MM.1S (cell line): ENCODE results near the gene FAT2.

Source experiments
- DNase-seq: peaks from one replicate; pipeline ENCODE4 v3.0.0-alpha.2; 2015
- H2AFZ ChIP-seq: fragments of 300-600 bp; sonication (generic); 2 replicates; pipeline ENCODE4 v1.6.0; 2016; ENCODE audit warnings: antibody characterized with exemption, low read length
- H3F3A ChIP-seq: fragments of 300-600 bp; sonication (generic); 2 replicates; pipeline ENCODE4 v1.6.1; 2016; ENCODE audit warnings: mild to moderate bottlenecking, antibody characterized with exemption, low read length, moderate library complexity, mixed read lengths; ENCODE audit not compliant: insufficient read depth
- H3K27ac ChIP-seq: fragments of 300-600 bp; sonication (generic); 2 replicates; pipeline ENCODE4 v1.5.1; 2016; ENCODE audit warnings: mild to moderate bottlenecking, low read length
- H3K27me3 ChIP-seq: fragments of 300-600 bp; sonication (generic); replicated peaks from 2 replicates; pipeline ENCODE4 v1.6.0; 2016; ENCODE audit warnings: low read length; ENCODE audit not compliant: insufficient read depth
- H3K36me3 ChIP-seq: fragments of 300-600 bp; sonication (generic); replicated peaks from 2 replicates; pipeline ENCODE4 v1.6.1; 2016; ENCODE audit warnings: mild to moderate bottlenecking, low read length, mixed read lengths; ENCODE audit not compliant: insufficient read depth
- H3K4me1 ChIP-seq: fragments of 300-600 bp; sonication (generic); 2 replicates; pipeline ENCODE4 v1.6.1; 2016; ENCODE audit warnings: low read length, mixed read lengths
- H3K4me2 ChIP-seq: fragments of 300-600 bp; sonication (generic); 2 replicates; pipeline ENCODE4 v1.6.0; 2016; ENCODE audit warnings: low read depth, low read length
- H3K4me3 ChIP-seq: fragments of 300-600 bp; sonication (generic); 2 replicates; pipeline ENCODE4 v1.5.1; 2016; ENCODE audit warnings: low read length, mixed read lengths
- H3K79me2 ChIP-seq: fragments of 300-600 bp; sonication (generic); 2 replicates; pipeline ENCODE4 v1.6.1; 2016; ENCODE audit warnings: mixed run types, low read length, mixed read lengths
- H3K9ac ChIP-seq: fragments of 300-600 bp; sonication (generic); 2 replicates; pipeline ENCODE4 v1.6.1; 2016; ENCODE audit warnings: low read length, mixed read lengths
- H3K9me2 ChIP-seq: fragments of 300-600 bp; sonication (generic); replicated peaks from 2 replicates; pipeline ENCODE4 v1.6.1; 2016; ENCODE audit warnings: mild to moderate bottlenecking, low read length, mixed read lengths; ENCODE audit not compliant: insufficient read depth
- H3K9me3 ChIP-seq: fragments of 300-600 bp; sonication (generic); replicated peaks from 2 replicates; pipeline ENCODE4 v1.6.1; 2016; ENCODE audit warnings: mild to moderate bottlenecking, low read length, mixed read lengths; ENCODE audit not compliant: insufficient read depth
- H4K20me1 ChIP-seq: fragments of 300-600 bp; sonication (generic); 2 replicates; pipeline ENCODE4 v1.6.1; 2016; ENCODE audit warnings: mild to moderate bottlenecking, low read length, moderate library complexity, mixed read lengths; ENCODE audit not compliant: insufficient read depth
- EZH2 ChIP-seq: fragments of 300-600 bp; sonication (generic); optimal IDR thresholded peaks from 2 replicates; pipeline ENCODE3; 2017; ENCODE audit warnings: low read depth, mild to moderate bottlenecking, antibody characterized with exemption, low read length, mixed read lengths
- EZH2phosphoT487 ChIP-seq: fragments of 300-600 bp; sonication (generic); IDR thresholded peaks from 2 replicates; pipeline ENCODE4 v1.6.1; 2018; ENCODE audit warnings: antibody characterized with exemption, low read length
- TF ChIP-seq, protein P1 (sequence below): fragments of 300-600 bp; sonication (generic); IDR thresholded peaks from 2 replicates; pipeline ENCODE4 v1.5.1; 2016; ENCODE audit warnings: antibody characterized with exemption, low read length, mixed read lengths

FAT2 gene

DNA sequence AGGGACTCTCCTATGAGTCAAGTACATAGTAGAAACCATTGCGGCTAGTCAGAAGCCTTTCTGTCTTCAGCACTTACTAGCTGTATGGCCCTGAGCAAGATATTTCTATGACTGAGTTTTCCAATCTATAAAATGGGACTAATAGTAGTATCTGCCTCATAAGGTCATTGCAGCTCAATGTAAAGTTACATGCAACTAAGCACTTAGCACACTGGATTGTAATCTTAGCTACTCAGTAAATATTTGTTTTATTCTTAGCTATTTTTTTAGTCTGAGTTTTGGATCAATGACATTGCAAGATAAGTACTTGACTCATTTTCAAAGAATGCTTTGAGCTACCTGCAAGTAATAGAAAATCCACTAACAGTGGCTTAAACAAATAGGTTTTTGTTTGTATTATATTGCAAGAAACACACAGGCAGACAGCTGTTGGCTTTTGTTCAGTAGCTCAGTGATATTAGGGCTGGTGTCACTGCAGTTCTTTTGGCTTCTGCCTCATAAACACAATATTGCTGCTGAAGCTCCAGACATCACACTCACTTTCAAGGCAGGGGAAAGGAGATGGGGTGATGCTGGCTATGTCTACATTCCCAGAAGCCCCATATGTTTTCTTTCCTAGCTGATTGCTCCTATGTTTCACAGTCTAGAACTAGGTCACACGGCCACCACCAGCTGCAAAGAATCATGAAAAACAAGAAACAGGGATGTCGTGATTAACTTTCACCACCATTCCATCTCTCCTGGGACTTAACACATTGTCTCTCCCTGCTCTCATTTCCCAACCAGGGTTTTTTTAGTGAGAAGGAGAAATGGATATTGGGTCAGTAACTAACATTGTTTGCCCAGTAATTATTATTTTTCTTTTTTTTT lies 26.9 kb upstream of the FAT2 start:
- Histone ChIP-seq H3K27me3 (no peaks in the 10 kb centered on the region), H3K4me2 (no peak overlapping the region), H3K9ac (no peak overlapping the region), H3K27ac (no peak overlapping the region), H3K36me3 (no peaks in the 10 kb centered on the region), H3K4me3 (no peak overlapping the region), H3F3A (no peaks in the 10 kb centered on the region), H3K4me1 (peaks cover 13% of the 10 kb centered on the region), H4K20me1 (no peaks in the 10 kb centered on the region), H2AFZ (no peak overlapping the region), H3K9me3 (no peaks in the 10 kb centered on the region), H3K79me2 (no peaks in the 10 kb centered on the region), H3K9me2 (no peaks in the 10 kb centered on the region)
- TF ChIP-seq EZH2, result no peak
- no peak for DNase-seq

GRCh38 chr5:151617383-151617840 lies 26.3 kb upstream of the FAT2 start:
- Histone ChIP-seq H3K36me3 (no peaks in the 10 kb centered on the region), H3K4me3 (no peak overlapping the region), H3K79me2 (no peaks in the 10 kb centered on the region), H3K27ac (no peak overlapping the region), H2AFZ (no peak overlapping the region), H3K9me2 (no peaks in the 10 kb centered on the region), H3F3A (no peaks in the 10 kb centered on the region), H3K4me2 (no peak overlapping the region), H4K20me1 (no peaks in the 10 kb centered on the region), H3K9ac (no peak overlapping the region), H3K4me1 (peaks cover 15% of the 10 kb centered on the region), H3K27me3 (no peaks in the 10 kb centered on the region), H3K9me3 (no peaks in the 10 kb centered on the region)
- TF ChIP-seq EZH2 (no peak), EZH2phosphoT487 (no peak)
- TF ChIP-seq, protein P1, sequence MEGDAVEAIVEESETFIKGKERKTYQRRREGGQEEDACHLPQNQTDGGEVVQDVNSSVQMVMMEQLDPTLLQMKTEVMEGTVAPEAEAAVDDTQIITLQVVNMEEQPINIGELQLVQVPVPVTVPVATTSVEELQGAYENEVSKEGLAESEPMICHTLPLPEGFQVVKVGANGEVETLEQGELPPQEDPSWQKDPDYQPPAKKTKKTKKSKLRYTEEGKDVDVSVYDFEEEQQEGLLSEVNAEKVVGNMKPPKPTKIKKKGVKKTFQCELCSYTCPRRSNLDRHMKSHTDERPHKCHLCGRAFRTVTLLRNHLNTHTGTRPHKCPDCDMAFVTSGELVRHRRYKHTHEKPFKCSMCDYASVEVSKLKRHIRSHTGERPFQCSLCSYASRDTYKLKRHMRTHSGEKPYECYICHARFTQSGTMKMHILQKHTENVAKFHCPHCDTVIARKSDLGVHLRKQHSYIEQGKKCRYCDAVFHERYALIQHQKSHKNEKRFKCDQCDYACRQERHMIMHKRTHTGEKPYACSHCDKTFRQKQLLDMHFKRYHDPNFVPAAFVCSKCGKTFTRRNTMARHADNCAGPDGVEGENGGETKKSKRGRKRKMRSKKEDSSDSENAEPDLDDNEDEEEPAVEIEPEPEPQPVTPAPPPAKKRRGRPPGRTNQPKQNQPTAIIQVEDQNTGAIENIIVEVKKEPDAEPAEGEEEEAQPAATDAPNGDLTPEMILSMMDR, result no peak
- DNase-seq, result no peak

GRCh38 chr5:151615431-151615830 lies 24.3 kb upstream of the FAT2 start:
- Histone ChIP-seq H3K9me3 (no peaks in the 10 kb centered on the region), H3K9me2 (no peaks in the 10 kb centered on the region), H3K27ac (no peak overlapping the region), H3K4me2 (no peak overlapping the region), H3K4me3 (no peak overlapping the region), H3K36me3 (no peaks in the 10 kb centered on the region), H3K27me3 (no peaks in the 10 kb centered on the region), H4K20me1 (no peaks in the 10 kb centered on the region), H3K4me1 (peaks cover 15% of the 10 kb centered on the region), H3K79me2 (no peaks in the 10 kb centered on the region), H3F3A (no peaks in the 10 kb centered on the region), H2AFZ (no peak overlapping the region), H3K9ac (no peak overlapping the region)
- TF ChIP-seq EZH2phosphoT487 (no peak), EZH2 (no peak)
- TF ChIP-seq, protein P1, result no peak
- no peak for DNase-seq

GRCh38 chr5:151614565-151614964 lies 23.4 kb upstream of the FAT2 start:
- no peak overlapping the region for H3K4me3 ChIP-seq
- no peaks in the 10 kb centered on the region for H3K27me3 ChIP-seq
- no peak overlapping the region for H3K4me2 ChIP-seq
- H3K4me1 ChIP-seq, result peaks cover 15% of the 10 kb centered on the region
- no peaks in the 10 kb centered on the region for H3F3A ChIP-seq
- H3K79me2 ChIP-seq, result no peaks in the 10 kb centered on the region
- no peak for DNase-seq
- TF ChIP-seq EZH2, result no peak
- TF ChIP-seq EZH2phosphoT487, result no peak
- TF ChIP-seq, protein P1, result no peak
- no peak overlapping the region for H3K27ac ChIP-seq
- no peaks in the 10 kb centered on the region for H4K20me1 ChIP-seq
- no peaks in the 10 kb centered on the region for H3K9me2 ChIP-seq
- no peak overlapping the region for H2AFZ ChIP-seq
- no peaks in the 10 kb centered on the region for H3K36me3 ChIP-seq
- no peak overlapping the region for H3K9ac ChIP-seq
- H3K9me3 ChIP-seq, result no peaks in the 10 kb centered on the region
